Activated CD4-positive, alpha-beta memory T cell treated with anti-CD3 and anti-CD28 coated beads for 36 hours (primary cell): ENCODE results near the gene PCDHGA4. TPM values are rescaled to one million over a fixed set of nuclear protein-coding genes. Genes with fewer than 3 reads are reported as not detected.
"Not testable (repeated sequence)": the region's sequence is repeated elsewhere in the genome, so short reads cannot be mapped to it uniquely, and the experiment has no call there.

Source experiments
- CTCF ChIA-PET: fragments of 350-600 bp; sonication (Branson Sonifier 250); formaldehyde crosslinking; loops from one replicate; lab custom pipeline; 2021; ENCODE audit warnings: antibody characterized with exemption, inconsistent platforms; lab: Charles Lee
- POLR2A ChIA-PET: fragments of 350-600 bp; sonication (Branson Sonifier 250); formaldehyde crosslinking; loops from one replicate; lab custom pipeline; 2021; ENCODE audit warnings: antibody characterized with exemption; lab: Charles Lee
- DNase-seq: peaks from one replicate; pipeline ENCODE4 v3.0.0-alpha.2; 2020
- H3K27ac Mint-ChIP-seq: one replicate; pipeline ENCODE4 v1.8.0; 2021; ENCODE audit warnings: mixed read lengths
- H3K27me3 Mint-ChIP-seq: one replicate; pipeline ENCODE4 v1.8.0; 2021; ENCODE audit warnings: mixed read lengths
- H3K36me3 Mint-ChIP-seq: one replicate; pipeline ENCODE4 v1.8.0; 2021; ENCODE audit warnings: mixed read lengths
- H3K4me1 Mint-ChIP-seq: one replicate; pipeline ENCODE4 v1.8.0; 2021; ENCODE audit warnings: low read depth, mixed read lengths
- H3K4me3 Mint-ChIP-seq: one replicate; pipeline ENCODE4 v1.8.0; 2021; ENCODE audit warnings: mild to moderate bottlenecking, mixed read lengths
- H3K9me3 Mint-ChIP-seq: one replicate; pipeline ENCODE4 v1.8.0; 2021; ENCODE audit warnings: mixed read lengths
- intact Hi-C: fragments of 100-400 bp; cut with micrococcal nuclease; formaldehyde crosslinking; loops from one replicate; pipeline ENCODE4 v1.15.1; 2023
- total RNA-seq, 2 experiments: library from RNA; stranded (reverse); gene quantifications; one replicate each; pipeline ENCODE4 v1.2.3, GENCODE V29; 2021

The PCDHGA4 gene
- total RNA-seq, 2 experiments from 2014 or later, result 0.07 to 0.12 TPM

- no peak overlapping the region for H3K4me3 Mint-ChIP-seq
- H3K4me1 Mint-ChIP-seq, result peaks cover 5% of the 10 kb centered on the region
- ChIA-PET CTCF (interaction anchor here (0.6 to 2.8 kb wide), 6 partner anchors 15 to 192 kb away, joined by 4 to 25 read pairs (median 5); partner anchors contain the start of gene PCDHGA10), POLR2A (no interaction called here)
- no peak overlapping the region for H3K27ac Mint-ChIP-seq
- H3K27me3 Mint-ChIP-seq, result peaks cover 44% of the 10 kb centered on the region
- peaks cover 26% of the 10 kb centered on the region for H3K36me3 Mint-ChIP-seq
- peaks cover 29% of the 10 kb centered on the region for H3K9me3 Mint-ChIP-seq
- intact Hi-C loops, result no loop called here
- no peak for DNase-seq
Measured at GRCh38 chr5:141371572-141372475, 17.0 kb downstream of the PCDHGA4 start.

- ChIA-PET CTCF (interaction anchor here (0.7 to 1.5 kb wide), 5 partner anchors 15 to 191 kb away, joined by 3 to 5 read pairs (median 3); partner anchors contain the start of gene PCDHGB6), POLR2A (no interaction called here)
- Mint-ChIP-seq H3K27me3 (peaks cover 39% of the 10 kb centered on the region), H3K4me3 (peak within 1 kb of the TSS; percentile 27), H3K36me3 (peaks cover 26% of the 10 kb centered on the region), H3K4me1 (peaks cover 5% of the 10 kb centered on the region), H3K9me3 (peaks cover 33% of the 10 kb centered on the region), H3K27ac (no peak within 1 kb of the TSS)
- intact Hi-C loops, result no loop called here
- DNase-seq, result no peak
Measured at GRCh38 chr5:141373673-141374317, 19.0 kb downstream of the PCDHGA4 start, which contains the start of gene PCDHGA6. Gene PCDHGA6 (plus strand): TSS chr5:141373891. CDS start chr5:141374084, 193 bp downstream.

GRCh38 chr5:141374627-141375026, 19.8 kb downstream of the PCDHGA4 start:
- H3K36me3 Mint-ChIP-seq, result peaks cover 26% of the 10 kb centered on the region
- H3K27ac Mint-ChIP-seq, result no peak overlapping the region
- peaks cover 5% of the 10 kb centered on the region for H3K4me1 Mint-ChIP-seq
- no peak overlapping the region for H3K4me3 Mint-ChIP-seq
- peaks cover 40% of the 10 kb centered on the region for H3K27me3 Mint-ChIP-seq
- CTCF ChIA-PET, result interaction anchor here (0.7 to 1.5 kb wide), 3 partner anchors 16 to 182 kb away, joined by 3 to 5 read pairs (median 3); partner anchors contain the start of gene PCDHGB6
- peaks cover 33% of the 10 kb centered on the region for H3K9me3 Mint-ChIP-seq
- intact Hi-C loops, result no loop called here
- POLR2A ChIA-PET, result no interaction called here
- DNase-seq, result no peak

GRCh38 chr5:141375444-141376155, 20.8 kb downstream of the PCDHGA4 start:
- H3K9me3 Mint-ChIP-seq, result peaks cover 33% of the 10 kb centered on the region
- CTCF ChIA-PET, H3K4me1 Mint-ChIP-seq, H3K27ac Mint-ChIP-seq, H3K4me3 Mint-ChIP-seq, intact Hi-C loops, DNase-seq, POLR2A ChIA-PET: not testable (repeated sequence)
- peaks cover 23% of the 10 kb centered on the region for H3K36me3 Mint-ChIP-seq
- H3K27me3 Mint-ChIP-seq, result peaks cover 35% of the 10 kb centered on the region

GRCh38 chr5:141382469-141383294, 27.9 kb downstream of the PCDHGA4 start, which contains the start of gene PCDHGA7:
Gene PCDHGA7 (plus strand): TSS chr5:141382742. CDS start chr5:141382900, 158 bp downstream.
- no peak within 1 kb of the TSS for H3K27ac Mint-ChIP-seq
- intact Hi-C loops, result no loop called here
- H3K9me3 Mint-ChIP-seq, result peaks cover 14% of the 10 kb centered on the region
- H3K36me3 Mint-ChIP-seq, result peaks cover 11% of the 10 kb centered on the region
- CTCF ChIA-PET, result no interaction called here
- no peak for DNase-seq
- peak within 1 kb of the TSS; percentile 66 for H3K4me3 Mint-ChIP-seq
- POLR2A ChIA-PET, result interaction anchor here (0.6 kb wide), 1 partner anchor 61 kb away, joined by 7 read pairs; no protein-coding TSS in a partner anchor
- peaks cover 55% of the 10 kb centered on the region for H3K27me3 Mint-ChIP-seq
- no peaks in the 10 kb centered on the region for H3K4me1 Mint-ChIP-seq

- intact Hi-C loops, result no loop called here
- Mint-ChIP-seq H3K4me3 (no peak overlapping the region), H3K9me3 (peaks cover 15% of the 10 kb centered on the region), H3K27me3 (peaks cover 57% of the 10 kb centered on the region), H3K27ac (no peak overlapping the region), H3K36me3 (peaks cover 13% of the 10 kb centered on the region), H3K4me1 (no peaks in the 10 kb centered on the region)
- CTCF ChIA-PET, result no interaction called here
- POLR2A ChIA-PET, result interaction anchor here (0.6 kb wide), 1 partner anchor 60 kb away, joined by 7 read pairs; no protein-coding TSS in a partner anchor
- DNase-seq, result no peak
Measured at GRCh38 chr5:141383345-141383744, 28.5 kb downstream of the PCDHGA4 start.

GRCh38 chr5:141384471-141385267, 29.8 kb downstream of the PCDHGA4 start:
- Mint-ChIP-seq H3K4me3 (no peak overlapping the region), H3K27ac (no peak overlapping the region), H3K36me3 (peaks cover 18% of the 10 kb centered on the region), H3K9me3 (peaks cover 20% of the 10 kb centered on the region), H3K4me1 (no peaks in the 10 kb centered on the region), H3K27me3 (peaks cover 62% of the 10 kb centered on the region)
- ChIA-PET POLR2A (no interaction called here), CTCF (no interaction called here)
- intact Hi-C loops, result no loop called here
- no peak for DNase-seq

GRCh38 chr5:141387557-141388311, 32.9 kb downstream of the PCDHGA4 start, which contains the start of gene PCDHGB4:
Gene PCDHGB4 (plus strand): TSS chr5:141387698. CDS start chr5:141387885, 187 bp downstream.
- CTCF ChIA-PET, result interaction anchor here (1.7 to 2.2 kb wide), 2 partner anchors 18 to 176 kb away, joined by 7 to 8 read pairs; partner anchors contain the start of gene PCDHGB3
- H3K4me3 Mint-ChIP-seq, result peak within 1 kb of the TSS; percentile 26
- POLR2A ChIA-PET, H3K27ac Mint-ChIP-seq, H3K4me1 Mint-ChIP-seq, intact Hi-C loops: not testable (repeated sequence)
- peaks cover 67% of the 10 kb centered on the region for H3K27me3 Mint-ChIP-seq
- H3K9me3 Mint-ChIP-seq, result peaks cover 23% of the 10 kb centered on the region
- peaks cover 26% of the 10 kb centered on the region for H3K36me3 Mint-ChIP-seq
- peak; percentile 31 for DNase-seq

- ChIA-PET CTCF (no interaction called here), POLR2A (no interaction called here)
- intact Hi-C loops, result no loop called here
- Mint-ChIP-seq H3K27me3 (peaks cover 66% of the 10 kb centered on the region), H3K4me3 (no peak overlapping the region), H3K36me3 (peaks cover 29% of the 10 kb centered on the region), H3K9me3 (peaks cover 32% of the 10 kb centered on the region), H3K27ac (no peak overlapping the region), H3K4me1 (no peaks in the 10 kb centered on the region)
- DNase-seq, result no peak
Measured at GRCh38 chr5:141388661-141389060, 33.8 kb downstream of the PCDHGA4 start.
